CD4-positive, alpha-beta T cell (primary cell): ENCODE measurements around the gene ZNF580. TPM values are rescaled to one million over a fixed set of nuclear protein-coding genes. Genes with fewer than 3 reads are reported as not detected.

Source experiments
- ATAC-seq: fragments of 200-7000 bp; cut with Tn5 transposase; one replicate; pipeline ENCODE4 v1.10.0; 2022; ENCODE audit warnings: mild to moderate bottlenecking; ENCODE audit not compliant: poor library complexity
- CTCF ChIA-PET: fragments of 350-600 bp; sonication (Branson Sonifier 250); formaldehyde crosslinking; loops from one replicate; lab custom pipeline; 2021; ENCODE audit warnings: antibody characterized with exemption, inconsistent platforms; lab: Charles Lee
- POLR2A ChIA-PET: fragments of 350-600 bp; sonication (Branson Sonifier 250); formaldehyde crosslinking; loops from one replicate; lab custom pipeline; 2021; ENCODE audit warnings: antibody characterized with exemption, inconsistent platforms; lab: Charles Lee
- DNase-seq, 14 experiments: peaks; one replicate each; pipeline ENCODE4 v3.0.0-alpha.2; 2013 to 2020; ENCODE audit warnings: mixed read lengths in 2 of 14
- H3K27ac ChIP-seq, 2 donors: one replicate each; pipeline versions ENCODE4 v1.5.1 to v1.7.0; 2013; ENCODE audit warnings: low read length in 2 of 2, low read depth in 1 of 2, mild to moderate bottlenecking in 1 of 2
- H3K27me3 ChIP-seq, 2 experiments: 1 replicate in 1 of 2; 2 replicates in 1 of 2; pipeline versions ENCODE4 v1.6.1 to v1.7.0; 2013; ENCODE audit warnings: low read length in 2 of 2, control low read depth in 1 of 2, mild to moderate bottlenecking in 1 of 2, moderate library complexity in 1 of 2; ENCODE audit not compliant: insufficient read depth in 2 of 2, control insufficient read depth in 1 of 2
- H3K36me3 ChIP-seq: one replicate; pipeline ENCODE4 v1.6.1; 2013; ENCODE audit warnings: low read length, control low read depth; ENCODE audit not compliant: insufficient read depth
- H3K4me1 ChIP-seq: one replicate; pipeline ENCODE4 v1.6.1; 2013; ENCODE audit warnings: low read length, control low read depth; ENCODE audit not compliant: insufficient read depth
- H3K4me3 ChIP-seq: one replicate; pipeline ENCODE4 v1.5.1; 2013; ENCODE audit warnings: mild to moderate bottlenecking, low read length, moderate library complexity
- H3K9me3 ChIP-seq, 2 experiments: 1 replicate in 1 of 2; 2 replicates in 1 of 2; pipeline versions ENCODE4 v1.6.1 to v1.7.0; 2013; ENCODE audit warnings: low read length in 2 of 2, mild to moderate bottlenecking in 2 of 2, control low read depth in 1 of 2, moderate library complexity in 1 of 2; ENCODE audit not compliant: control insufficient read depth in 1 of 2, insufficient read depth in 1 of 2
- H3K27ac Mint-ChIP-seq: one replicate; pipeline ENCODE4 v1.8.0; 2020; ENCODE audit warnings: mixed read lengths
- H3K27me3 Mint-ChIP-seq: one replicate; pipeline ENCODE4 v1.8.0; 2021; ENCODE audit warnings: mixed read lengths
- H3K36me3 Mint-ChIP-seq: one replicate; pipeline ENCODE4 v1.8.0; 2021; ENCODE audit warnings: low read depth, mixed read lengths
- H3K4me1 Mint-ChIP-seq: one replicate; pipeline ENCODE4 v1.8.0; 2021; ENCODE audit warnings: low read depth, mixed read lengths
- H3K4me3 Mint-ChIP-seq: one replicate; pipeline ENCODE4 v1.8.0; 2020; ENCODE audit warnings: mild to moderate bottlenecking, mixed read lengths
- H3K9me3 Mint-ChIP-seq: one replicate; pipeline ENCODE4 v1.8.0; 2020; ENCODE audit warnings: mixed read lengths
- intact Hi-C, 2 experiments: fragments of 100-400 bp; cut with DNase I in 1 of 2; cut with micrococcal nuclease in 1 of 2; formaldehyde crosslinking; loops; one replicate each; pipeline versions ENCODE4 v1.15.1 to v1.9.0; 2023 to 2025; cut with DNase I, micrococcal nuclease
- total RNA-seq, 174 experiments: library from RNA in 2 of 174; stranded (reverse) in 2 of 174; gene quantifications; one replicate each; pipeline ENCODE4 v1.2.3 and lab custom pipeline; 2021 to 2026
- TF ChIP-seq, protein P1 (sequence below): fragments of 200-600 bp; IDR thresholded peaks from one replicate; pipeline ENCODE4 v1.8.0; 2022; ENCODE audit warnings: antibody characterized with exemption, mild to moderate bottlenecking

ZNF580 gene
- total RNA-seq, 2 experiments from 2014 or later = 45.2 to 46.6 TPM

GRCh38 chr19:55680339-55681130, 39.7 kb downstream of the ZNF580 start:
- DNase-seq = no peak
- Mint-ChIP-seq H3K4me1 (peaks cover 40% of the 10 kb centered on the region), H3K9me3 (no peaks in the 10 kb centered on the region), H3K36me3 (peaks cover 81% of the 10 kb centered on the region), H3K27ac (no peak overlapping the region), H3K27me3 (no peaks in the 10 kb centered on the region), H3K4me3 (peak overlapping the region; percentile 20)
- Histone ChIP-seq H3K27me3 (no peaks in the 10 kb centered on the region), H3K4me3 (no peak overlapping the region), H3K27ac (no peak overlapping the region), H3K4me1 (peaks cover 56% of the 10 kb centered on the region), H3K9me3 (no peaks in the 10 kb centered on the region), H3K36me3 (peaks cover 72% of the 10 kb centered on the region)
- ATAC-seq = no peak
- TF ChIP-seq, protein P1, sequence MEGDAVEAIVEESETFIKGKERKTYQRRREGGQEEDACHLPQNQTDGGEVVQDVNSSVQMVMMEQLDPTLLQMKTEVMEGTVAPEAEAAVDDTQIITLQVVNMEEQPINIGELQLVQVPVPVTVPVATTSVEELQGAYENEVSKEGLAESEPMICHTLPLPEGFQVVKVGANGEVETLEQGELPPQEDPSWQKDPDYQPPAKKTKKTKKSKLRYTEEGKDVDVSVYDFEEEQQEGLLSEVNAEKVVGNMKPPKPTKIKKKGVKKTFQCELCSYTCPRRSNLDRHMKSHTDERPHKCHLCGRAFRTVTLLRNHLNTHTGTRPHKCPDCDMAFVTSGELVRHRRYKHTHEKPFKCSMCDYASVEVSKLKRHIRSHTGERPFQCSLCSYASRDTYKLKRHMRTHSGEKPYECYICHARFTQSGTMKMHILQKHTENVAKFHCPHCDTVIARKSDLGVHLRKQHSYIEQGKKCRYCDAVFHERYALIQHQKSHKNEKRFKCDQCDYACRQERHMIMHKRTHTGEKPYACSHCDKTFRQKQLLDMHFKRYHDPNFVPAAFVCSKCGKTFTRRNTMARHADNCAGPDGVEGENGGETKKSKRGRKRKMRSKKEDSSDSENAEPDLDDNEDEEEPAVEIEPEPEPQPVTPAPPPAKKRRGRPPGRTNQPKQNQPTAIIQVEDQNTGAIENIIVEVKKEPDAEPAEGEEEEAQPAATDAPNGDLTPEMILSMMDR = no peak
- ChIA-PET CTCF (no interaction called here), POLR2A (no interaction called here)
- intact Hi-C loops = loop anchor here in 1 of 2 experiments (5.0 kb wide), 1 partner anchor 33 kb away; the partner anchor contains the start of gene CCDC106

- no peak overlapping the region for H3K4me3 Mint-ChIP-seq
- H3K4me1 Mint-ChIP-seq = peaks cover 31% of the 10 kb centered on the region
- DNase-seq = no peak
- H3K4me1 ChIP-seq = peaks cover 48% of the 10 kb centered on the region
- H3K27ac Mint-ChIP-seq = no peak overlapping the region
- H3K9me3 Mint-ChIP-seq = no peaks in the 10 kb centered on the region
- H3K36me3 Mint-ChIP-seq = peaks cover 84% of the 10 kb centered on the region
- ChIA-PET CTCF (no interaction called here), POLR2A (no interaction called here)
- H3K27ac ChIP-seq = no peak overlapping the region
- intact Hi-C loops = loop anchor here in 1 of 2 experiments (5.0 kb wide), 1 partner anchor 34 kb away; the partner anchor contains the start of gene CCDC106
- no peak for ATAC-seq
- H3K36me3 ChIP-seq = peaks cover 81% of the 10 kb centered on the region
- TF ChIP-seq, protein P1 = no peak
- H3K27me3 ChIP-seq = no peaks in the 10 kb centered on the region
- H3K9me3 ChIP-seq = no peaks in the 10 kb centered on the region
- no peaks in the 10 kb centered on the region for H3K27me3 Mint-ChIP-seq
- no peak overlapping the region for H3K4me3 ChIP-seq
Observed at GRCh38 chr19:55681131-55682092, 40.6 kb downstream of the ZNF580 start.

GRCh38 chr19:55683449-55684261, 42.9 kb downstream of the ZNF580 start:
- H3K9me3 ChIP-seq = no peaks in the 10 kb centered on the region
- POLR2A ChIA-PET = no interaction called here
- Mint-ChIP-seq H3K4me3 (no peak overlapping the region), H3K27ac (no peak overlapping the region), H3K9me3 (no peaks in the 10 kb centered on the region), H3K36me3 (peaks cover 77% of the 10 kb centered on the region), H3K27me3 (no peaks in the 10 kb centered on the region), H3K4me1 (peaks cover 15% of the 10 kb centered on the region)
- peaks cover 88% of the 10 kb centered on the region for H3K36me3 ChIP-seq
- DNase-seq (no peak), ATAC-seq (no peak)
- TF ChIP-seq, protein P1 = no peak
- intact Hi-C loops = loop anchor here in 1 of 2 experiments (5.0 kb wide), 1 partner anchor 36 kb away; the partner anchor contains the start of gene CCDC106
- CTCF ChIA-PET = no interaction called here
- H3K27ac ChIP-seq = no peak overlapping the region
- H3K4me1 ChIP-seq = peaks cover 40% of the 10 kb centered on the region
- no peak overlapping the region for H3K4me3 ChIP-seq
- H3K27me3 ChIP-seq = no peaks in the 10 kb centered on the region
